Liver (tissue), 9 donors: Measurements from ENCODE around the gene PDGFC. TPM values are rescaled to one million over a fixed set of nuclear protein-coding genes. Genes with fewer than 3 reads are reported as not detected.
A peak's percentile ranks its signal among the peaks of the same experiment; 100 is the strongest.

Experiments
- DNase-seq: peaks from one replicate; pipeline ENCODE4 v3.0.0-alpha.2; 2017; ENCODE audit warnings: low spot score
- H3K27ac ChIP-seq, 2 donors: one replicate each; pipeline ENCODE4 v1.7.0; 2013; ENCODE audit warnings: inconsistent platforms in 2 of 2, low read length in 2 of 2, control low read depth in 1 of 2, low read depth in 1 of 2, mild to moderate bottlenecking in 1 of 2
- H3K27me3 ChIP-seq, 4 donors: one replicate each; pipeline versions ENCODE4 v1.6.1 to v1.7.0; 2013; ENCODE audit warnings: low read length in 3 of 4, inconsistent platforms in 1 of 4, mild to moderate bottlenecking in 1 of 4, moderate library complexity in 1 of 4; ENCODE audit not compliant: control insufficient read depth in 4 of 4, insufficient read depth in 4 of 4
- H3K36me3 ChIP-seq, 4 donors: one replicate each; pipeline versions ENCODE4 v1.6.1 to v1.7.0; 2013; ENCODE audit warnings: low read length in 3 of 4, mild to moderate bottlenecking in 3 of 4, low read depth in 1 of 4, moderate library complexity in 1 of 4; ENCODE audit not compliant: control insufficient read depth in 4 of 4, insufficient read depth in 3 of 4
- H3K4me1 ChIP-seq, 4 donors: one replicate each; pipeline versions ENCODE4 v1.6.1 to v1.7.0; 2013; ENCODE audit warnings: low read length in 3 of 4, mild to moderate bottlenecking in 3 of 4, moderate library complexity in 1 of 4; ENCODE audit not compliant: control insufficient read depth in 4 of 4, insufficient read depth in 4 of 4
- H3K4me3 ChIP-seq, 3 donors: one replicate each; pipeline versions ENCODE4 v1.6.1 to v1.7.0; 2013; ENCODE audit warnings: low read length in 3 of 3, control low read depth in 1 of 3, low read depth in 1 of 3, mild to moderate bottlenecking in 1 of 3
- H3K9ac ChIP-seq, 2 donors: one replicate each; pipeline ENCODE4 v1.7.0; 2013; ENCODE audit warnings: low read length in 2 of 2, mild to moderate bottlenecking in 2 of 2, moderate library complexity in 2 of 2, control low read depth in 1 of 2, low read depth in 1 of 2
- H3K9me3 ChIP-seq, 4 donors: one replicate each; pipeline versions ENCODE4 v1.6.1 to v1.7.0; 2013; ENCODE audit warnings: low read length in 3 of 4; ENCODE audit not compliant: control insufficient read depth in 4 of 4
- ATF3 ChIP-seq: IDR thresholded peaks from 2 replicates; pipeline ENCODE4 v1.6.1; 2016; ENCODE audit warnings: antibody characterized with exemption
- CTCF ChIP-seq: fragments of 150-350 bp; IDR thresholded peaks from 2 replicates; pipeline ENCODE4 v1.5.1; 2017; ENCODE audit warnings: improper control_type of control experiment, low read depth, low read length; ENCODE audit not compliant: missing input control
- EGR1 ChIP-seq, 2 donors: IDR thresholded peaks; 2 replicates each; pipeline ENCODE4 v1.6.1; 2016 to 2018; ENCODE audit warnings: antibody characterized with exemption in 2 of 2, low read depth in 2 of 2
- FOXA1 ChIP-seq: IDR thresholded peaks from 2 replicates; pipeline ENCODE4 v1.6.1; 2016; ENCODE audit warnings: antibody characterized with exemption
- FOXA2 ChIP-seq: IDR thresholded peaks from 2 replicates; pipeline ENCODE4 v1.6.1; 2016; ENCODE audit warnings: antibody characterized with exemption
- GABPA ChIP-seq, 2 donors: IDR thresholded peaks in 1 of 2; conservative IDR thresholded peaks in 1 of 2; 2 replicates each; pipeline ENCODE4 v1.6.1; 2016; ENCODE audit warnings: antibody characterized with exemption in 2 of 2, mild to moderate bottlenecking in 1 of 2, moderate library complexity in 1 of 2
- HNF4A ChIP-seq, 2 donors: conservative IDR thresholded peaks; 2 replicates each; pipeline ENCODE4 v1.6.1; 2016; ENCODE audit warnings: antibody characterized with exemption in 2 of 2, mild to moderate bottlenecking in 2 of 2
- HNF4G ChIP-seq: IDR thresholded peaks from 2 replicates; pipeline ENCODE4 v1.6.1; 2016; ENCODE audit warnings: antibody characterized with exemption
- JUND ChIP-seq, 2 donors: IDR thresholded peaks; 2 replicates each; pipeline ENCODE4 v1.6.1; 2016; ENCODE audit warnings: antibody characterized with exemption in 2 of 2
- MAX ChIP-seq: IDR thresholded peaks from 2 replicates; pipeline ENCODE4 v1.6.1; 2016; ENCODE audit warnings: antibody characterized with exemption
- NR2F2 ChIP-seq: IDR thresholded peaks from 2 replicates; pipeline ENCODE4 v1.6.1; 2016; ENCODE audit warnings: antibody characterized with exemption
- RAD21 ChIP-seq, 2 donors: IDR thresholded peaks; 2 replicates each; pipeline ENCODE4 v1.6.1; 2016; ENCODE audit warnings: antibody characterized with exemption in 2 of 2, mild to moderate bottlenecking in 2 of 2
- REST ChIP-seq: IDR thresholded peaks from 2 replicates; pipeline ENCODE4 v1.6.1; 2016; ENCODE audit warnings: antibody characterized with exemption, mild to moderate bottlenecking
- RXRA ChIP-seq, 2 donors: IDR thresholded peaks; 2 replicates each; pipeline ENCODE4 v1.6.1; 2017 to 2018; ENCODE audit warnings: antibody characterized with exemption in 2 of 2, mild to moderate bottlenecking in 1 of 2
- SP1 ChIP-seq: IDR thresholded peaks from 2 replicates; pipeline ENCODE4 v1.6.1; 2018; ENCODE audit warnings: antibody characterized with exemption, mild to moderate bottlenecking
- TAF1 ChIP-seq: conservative IDR thresholded peaks from 2 replicates; pipeline ENCODE4 v1.6.1; 2016; ENCODE audit warnings: antibody characterized with exemption, mild to moderate bottlenecking
- YY1 ChIP-seq: IDR thresholded peaks from 2 replicates; pipeline ENCODE4 v1.6.1; 2016; ENCODE audit warnings: antibody characterized with exemption, mild to moderate bottlenecking
- ZBTB33 ChIP-seq: IDR thresholded peaks from 2 replicates; pipeline ENCODE4 v1.6.1; 2016; ENCODE audit warnings: antibody characterized with exemption
- WGBS: extraction: QIAGEN DNeasy Blood & Tissue Kit; methylation state at CpG from one replicate; pipeline ENCODE4 v1.1.7; 2013; 5-methylcytosine and 5-hydroxymethylcytosine counted together
- polyA plus RNA-seq, 2 donors: library from polyadenylated mRNA; stranded (reverse) in 1 of 2; unstranded in 1 of 2; fragments of 200-250 nt in 1 of 2; fragments of >200 nt in 1 of 2; fragmentation: Nextera tagmentation in 1 of 2; extraction: Ambion mirVana in 1 of 2; gene quantifications; one replicate each; pipeline versions ENCODE4 v1.2.1 to v1.2.3, GENCODE V29; 2013 to 2015
- total RNA-seq, 2 donors: library from RNA; depleted of rRNA; stranded (reverse); fragments of >200 nt; gene quantifications; one replicate each; pipeline ENCODE4 v1.2.3, GENCODE V29; 2014
- donor health status: healthy.
- donor health status: healthy.
- donor health status: healthy.
- donor health status: healthy.
- donor health status: healthy.

Gene PDGFC
- total and polyA plus RNA-seq, 4 donors, result 5.8 to 25.7 (median 9.7) TPM

- H3K4me3 ChIP-seq, result peak overlapping the region; percentile 50 to 96 (median 86)
- under 1% methylated on average over 22 of the region's 22 CpGs for WGBS
- H3K27me3 ChIP-seq, result no peaks in the 10 kb centered on the region
- DNase-seq, result peak; percentile 61
- H3K4me1 ChIP-seq, result peaks cover 0 to 38% (median 27%) of the 10 kb centered on the region in 4 donors
- H3K36me3 ChIP-seq, result no peaks in the 10 kb centered on the region
- peak; percentile 39 to 63 for TF ChIP-seq RAD21 (IDR thresholded peaks at IDR 0.05)
- TF ChIP-seq CTCF, result peak; percentile 44
- no peak for TF ChIP-seq NR2F2
- TF ChIP-seq HNF4A (conservative IDR thresholded peaks at IDR 0.05), result peak in 1 of 2 donors; percentile 27
- TF ChIP-seq RXRA (IDR thresholded peaks at IDR 0.05), result peak; percentile 7 to 31
- TF ChIP-seq TAF1, result peak; percentile 59
- peak; percentile 28 for TF ChIP-seq SP1
- TF ChIP-seq MAX, result no peak
- peak; percentile 40 for TF ChIP-seq YY1
- H3K9me3 ChIP-seq, result no peaks in the 10 kb centered on the region
- peak overlapping the region; percentile 58 to 81 for H3K9ac ChIP-seq
- H3K27ac ChIP-seq, result peak overlapping the region; percentile 83 to 85
These were observed 966 bp downstream of the PDGFC start for GRCh38 chr4:156970501-156971164.

GRCh38 chr4:156969911-156970310, 1.7 kb downstream of the PDGFC start:
- Histone ChIP-seq H3K36me3 (no peaks in the 10 kb centered on the region), H3K27me3 (no peaks in the 10 kb centered on the region), H3K27ac (peak overlapping the region; percentile 83 to 85), H3K4me3 (peak overlapping the region; percentile 50 to 96 (median 86)), H3K4me1 (peaks cover 0 to 38% (median 27%) of the 10 kb centered on the region in 4 donors), H3K9ac (peak overlapping the region; percentile 58 to 64), H3K9me3 (no peaks in the 10 kb centered on the region)
- WGBS, result 1% methylated on average over 2 of the region's 2 CpGs
- TF ChIP-seq REST (no peak), YY1 (no peak), SP1 (no peak), ZBTB33 (no peak), EGR1 (IDR thresholded peaks at IDR 0.05; ENCODE audit: low read depth in 2 of 2) (no peak), FOXA2 (no peak), NR2F2 (no peak), RXRA (IDR thresholded peaks at IDR 0.05) (no peak), CTCF (no peak), JUND (IDR thresholded peaks at IDR 0.05) (no peak), TAF1 (no peak), ATF3 (no peak), FOXA1 (no peak), GABPA (IDR thresholded peaks at IDR 0.05 in 1 of 2, conservative IDR thresholded peaks at IDR 0.05 in 1 of 2) (no peak), HNF4G (no peak), RAD21 (IDR thresholded peaks at IDR 0.05) (no peak), MAX (no peak), HNF4A (conservative IDR thresholded peaks at IDR 0.05) (no peak)
- no peak for DNase-seq
